ENCODE data around the gene UBE2E2.
A peak's percentile ranks its signal among the peaks of the same experiment; 100 is the strongest.

UBE2E2 gene

GRCh38 chr3:23612296-23612891, 409.3 kb downstream of the UBE2E2 start:
- TF ChIP-seq TCF4 (CRISPR knock-in tag; IDR thresholded peaks at IDR 0.05; ENCODE audit: borderline replicate concordance) (no peak), TOX (CRISPR knock-in tag; IDR thresholded peaks at IDR 0.05; ENCODE audit: borderline replicate concordance) (no peak), BACH2 (CRISPR knock-in tag; IDR thresholded peaks at IDR 0.05; ENCODE audit: borderline replicate concordance) (no peak), SNAI2 (CRISPR knock-in tag; IDR thresholded peaks at IDR 0.05) (no peak), ARNTL (CRISPR knock-in tag; IDR thresholded peaks at IDR 0.05; ENCODE audit: borderline replicate concordance, low read depth) (no peak), GLIS3 (CRISPR knock-in tag; IDR thresholded peaks at IDR 0.05) (no peak), PPARA (CRISPR knock-in tag; IDR thresholded peaks at IDR 0.05; ENCODE audit: borderline replicate concordance) (no peak), ESRRG (CRISPR knock-in tag; IDR thresholded peaks at IDR 0.05) (no peak), OSR1 (CRISPR knock-in tag; IDR thresholded peaks at IDR 0.05) (no peak), ZFP30 (CRISPR knock-in tag; IDR thresholded peaks at IDR 0.05) (no peak), RARB (CRISPR knock-in tag; IDR thresholded peaks at IDR 0.05) (no peak), CSDC2 (CRISPR knock-in tag; IDR thresholded peaks at IDR 0.05) (no peak), ZNF565 (CRISPR knock-in tag; conservative IDR thresholded peaks at IDR 0.05; ENCODE audit: low read depth) (no peak), POU6F1 (CRISPR knock-in tag; IDR thresholded peaks at IDR 0.05; ENCODE audit: borderline replicate concordance, low read depth) (no peak), CREB5 (CRISPR knock-in tag; IDR thresholded peaks at IDR 0.05; ENCODE audit: low read depth) (no peak), ZNF70 (CRISPR knock-in tag; IDR thresholded peaks at IDR 0.05) (no peak), ZNF8 (CRISPR knock-in tag; IDR thresholded peaks at IDR 0.05) (no peak), TSHZ2 (CRISPR knock-in tag; IDR thresholded peaks at IDR 0.05) (no peak)
- TF ChIP-seq, protein P1, sequence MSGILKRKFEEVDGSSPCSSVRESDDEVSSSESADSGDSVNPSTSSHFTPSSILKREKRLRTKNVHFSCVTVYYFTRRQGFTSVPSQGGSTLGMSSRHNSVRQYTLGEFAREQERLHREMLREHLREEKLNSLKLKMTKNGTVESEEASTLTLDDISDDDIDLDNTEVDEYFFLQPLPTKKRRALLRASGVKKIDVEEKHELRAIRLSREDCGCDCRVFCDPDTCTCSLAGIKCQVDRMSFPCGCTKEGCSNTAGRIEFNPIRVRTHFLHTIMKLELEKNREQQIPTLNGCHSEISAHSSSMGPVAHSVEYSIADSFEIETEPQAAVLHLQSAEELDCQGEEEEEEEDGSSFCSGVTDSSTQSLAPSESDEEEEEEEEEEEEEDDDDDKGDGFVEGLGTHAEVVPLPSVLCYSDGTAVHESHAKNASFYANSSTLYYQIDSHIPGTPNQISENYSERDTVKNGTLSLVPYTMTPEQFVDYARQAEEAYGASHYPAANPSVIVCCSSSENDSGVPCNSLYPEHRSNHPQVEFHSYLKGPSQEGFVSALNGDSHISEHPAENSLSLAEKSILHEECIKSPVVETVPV (CRISPR knock-in tag; IDR thresholded peaks at IDR 0.05): no peak
- peak; percentile 18; the same call in 2 of the 3 replicates for ATAC-seq

GRCh38 chr3:23615068-23615467, 411.9 kb downstream of the UBE2E2 start:
- no peak for ATAC-seq
- TF ChIP-seq PATZ1 (CRISPR knock-in tag; IDR thresholded peaks at IDR 0.05; ENCODE audit: borderline replicate concordance) (no peak), ZFP3 (CRISPR knock-in tag; IDR thresholded peaks at IDR 0.05) (no peak), TCF4 (CRISPR knock-in tag; IDR thresholded peaks at IDR 0.05; ENCODE audit: borderline replicate concordance) (no peak), ARNTL (CRISPR knock-in tag; IDR thresholded peaks at IDR 0.05; ENCODE audit: borderline replicate concordance, low read depth) (no peak), TSHZ2 (CRISPR knock-in tag; IDR thresholded peaks at IDR 0.05) (no peak), ZNF70 (CRISPR knock-in tag; IDR thresholded peaks at IDR 0.05) (no peak), GLIS3 (CRISPR knock-in tag; IDR thresholded peaks at IDR 0.05) (no peak), ESRRG (CRISPR knock-in tag; IDR thresholded peaks at IDR 0.05) (no peak), ZFP30 (CRISPR knock-in tag; IDR thresholded peaks at IDR 0.05) (no peak), ISL1 (CRISPR knock-in tag; IDR thresholded peaks at IDR 0.05) (no peak), ZNF565 (CRISPR knock-in tag; conservative IDR thresholded peaks at IDR 0.05; ENCODE audit: low read depth) (no peak), TOX (CRISPR knock-in tag; IDR thresholded peaks at IDR 0.05; ENCODE audit: borderline replicate concordance) (no peak), POU6F1 (CRISPR knock-in tag; IDR thresholded peaks at IDR 0.05; ENCODE audit: borderline replicate concordance, low read depth) (no peak), BACH2 (CRISPR knock-in tag; IDR thresholded peaks at IDR 0.05; ENCODE audit: borderline replicate concordance) (no peak)
- TF ChIP-seq, protein P1 (CRISPR knock-in tag; IDR thresholded peaks at IDR 0.05): no peak
